ENCODE results near the gene IL11. TPM values are rescaled to one million over a fixed set of nuclear protein-coding genes. Genes with fewer than 3 reads are reported as not detected.

Gene IL11
- total and polyA plus RNA-seq, 2 of the 8 experiments (the other 6 are each of a cell fraction or from before 2014, with no cell fraction given): 1.7 to 2.8 TPM

GRCh38 chr19:55339889-55340783, 30.1 kb downstream of the IL11 start (continued):
- no peak for TF ChIP-seq CHD7 (IDR thresholded peaks at IDR 0.05; ENCODE audit: insufficient replicate concordance, low read length)
- TF ChIP-seq, protein P1, sequence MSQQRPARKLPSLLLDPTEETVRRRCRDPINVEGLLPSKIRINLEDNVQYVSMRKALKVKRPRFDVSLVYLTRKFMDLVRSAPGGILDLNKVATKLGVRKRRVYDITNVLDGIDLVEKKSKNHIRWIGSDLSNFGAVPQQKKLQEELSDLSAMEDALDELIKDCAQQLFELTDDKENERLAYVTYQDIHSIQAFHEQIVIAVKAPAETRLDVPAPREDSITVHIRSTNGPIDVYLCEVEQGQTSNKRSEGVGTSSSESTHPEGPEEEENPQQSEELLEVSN (IDR thresholded peaks at IDR 0.05): no peak
- TF ChIP-seq POLR2A (IDR thresholded peaks at IDR 0.05; ENCODE audit: control extremely low read depth in 1 of 2, low read depth in 2 of 2, low read length in 2 of 2): no peak; a peak in 1 of 3 replicates
- no peak for TF ChIP-seq KDM1A (IDR thresholded peaks at IDR 0.05; ENCODE audit: borderline replicate concordance, low read length)
- TF ChIP-seq TAF1 (IDR thresholded peaks at IDR 0.05; ENCODE audit: low read depth, low read length): no peak; the same call in none of the 2 replicates
- no peak for TF ChIP-seq MAFK (IDR thresholded peaks at IDR 0.05; ENCODE audit: low read depth, low read length)
- TF ChIP-seq, protein P2, sequence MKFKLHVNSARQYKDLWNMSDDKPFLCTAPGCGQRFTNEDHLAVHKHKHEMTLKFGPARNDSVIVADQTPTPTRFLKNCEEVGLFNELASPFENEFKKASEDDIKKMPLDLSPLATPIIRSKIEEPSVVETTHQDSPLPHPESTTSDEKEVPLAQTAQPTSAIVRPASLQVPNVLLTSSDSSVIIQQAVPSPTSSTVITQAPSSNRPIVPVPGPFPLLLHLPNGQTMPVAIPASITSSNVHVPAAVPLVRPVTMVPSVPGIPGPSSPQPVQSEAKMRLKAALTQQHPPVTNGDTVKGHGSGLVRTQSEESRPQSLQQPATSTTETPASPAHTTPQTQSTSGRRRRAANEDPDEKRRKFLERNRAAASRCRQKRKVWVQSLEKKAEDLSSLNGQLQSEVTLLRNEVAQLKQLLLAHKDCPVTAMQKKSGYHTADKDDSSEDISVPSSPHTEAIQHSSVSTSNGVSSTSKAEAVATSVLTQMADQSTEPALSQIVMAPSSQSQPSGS (IDR thresholded peaks at IDR 0.05; ENCODE audit: low read length): no peak
